Endothelial cell of umbilical vein (primary cell): ENCODE results near the gene NOLC1.

Experiments
- CTCF ChIP-seq, 2 donors: IDR thresholded peaks; 1 replicate in 1 of 2; 2 replicates in 1 of 2; pipeline ENCODE4 v1.5.1; 2011; ENCODE audit warnings: low read length in 2 of 2, mild to moderate bottlenecking in 2 of 2, moderate library complexity in 2 of 2, control low read depth in 1 of 2, inconsistent platforms in 1 of 2, low read depth in 1 of 2; ENCODE audit not compliant: insufficient read depth in 1 of 2; ENCODE audit errors: extremely low read depth in 1 of 2
- EZH2 ChIP-seq: IDR thresholded peaks from 2 replicates; pipeline ENCODE4 v1.6.1; 2012; ENCODE audit warnings: borderline replicate concordance, low read depth, mild to moderate bottlenecking, moderate library complexity, low read length, inconsistent platforms; ENCODE audit not compliant: severe bottlenecking
- FOS ChIP-seq: IDR thresholded peaks from 2 replicates; pipeline ENCODE4 v1.6.1; 2011; ENCODE audit warnings: mild to moderate bottlenecking, low read length, moderate library complexity, borderline replicate concordance; ENCODE audit not compliant: insufficient read depth
- GATA2 ChIP-seq: IDR thresholded peaks from 2 replicates; pipeline ENCODE4 v1.7.0; 2011; ENCODE audit warnings: low read depth, mild to moderate bottlenecking, moderate library complexity, mixed read lengths, low read length; ENCODE audit not compliant: insufficient read length, insufficient read depth
- JUN ChIP-seq: IDR thresholded peaks from 2 replicates; pipeline ENCODE4 v1.6.1; 2011; ENCODE audit warnings: borderline replicate concordance, low read depth; ENCODE audit not compliant: insufficient read length, insufficient read depth
- MAX ChIP-seq: IDR thresholded peaks from 2 replicates; pipeline ENCODE4 v1.6.1; 2011; ENCODE audit not compliant: insufficient read depth, insufficient read length
- MYC ChIP-seq: IDR thresholded peaks from one replicate; pipeline ENCODE4 v1.6.1; 2011; ENCODE audit warnings: mild to moderate bottlenecking, low read depth, low read length
- POLR2A ChIP-seq: IDR thresholded peaks from 2 replicates; pipeline ENCODE4 v1.6.1; 2012; ENCODE audit warnings: low read depth, mild to moderate bottlenecking, control low read depth, low read length
- POLR2AphosphoS5 ChIP-seq: IDR thresholded peaks from 2 replicates; pipeline ENCODE4 v1.6.1; 2012; ENCODE audit warnings: low read depth, mild to moderate bottlenecking, control low read depth, low read length, moderate library complexity; ENCODE audit not compliant: insufficient read depth

- no peak for TF ChIP-seq CTCF (IDR thresholded peaks at IDR 0.05; ENCODE audit: extremely low read depth in 1 of 2, insufficient read depth in 1 of 2, low read depth in 1 of 2, low read length in 2 of 2)
- TF ChIP-seq POLR2A = no peak
- TF ChIP-seq POLR2AphosphoS5 = no peak
- TF ChIP-seq JUN = peak; percentile 34
- TF ChIP-seq EZH2 = no peak
- no peak for TF ChIP-seq MAX
- TF ChIP-seq GATA2 = peak; percentile 75
- no peak for TF ChIP-seq MYC
- TF ChIP-seq FOS = peak; percentile 59
Measured at GRCh38 chr10:102150970-102151773, 1.0 kb upstream of the NOLC1 start.
